C4-2B (cell line): ENCODE data around the gene TMEM150A.

ENCODE experiments used
- CTCF ChIP-seq: fragments of 450-650 bp; conservative IDR thresholded peaks from 2 replicates; pipeline ENCODE4 v1.5.1; 2017; ENCODE audit warnings: mild to moderate bottlenecking
- ZFX ChIP-seq: fragments of 450-650 bp; IDR thresholded peaks from 2 replicates; pipeline ENCODE4 v1.6.1; 2017

- TF ChIP-seq CTCF (no peak), ZFX (no peak)
Measured at GRCh38 chr2:85628658-85629057, 26.2 kb upstream of the TMEM150A start.
